GM19043 (cell line): ENCODE measurements around the gene NYNRIN.
"Not testable (repeated sequence)": the region's sequence is repeated elsewhere in the genome, so short reads cannot be mapped to it uniquely, and the experiment has no call there.

ENCODE experiments used
- ATAC-seq: cut with Tn5 transposase; IDR thresholded peaks from one replicate; pipeline ENCODE4 v1.9.1; 2021; ENCODE audit warnings: low read depth; ENCODE audit not compliant: unreplicated experiment

The NYNRIN gene

DNA sequence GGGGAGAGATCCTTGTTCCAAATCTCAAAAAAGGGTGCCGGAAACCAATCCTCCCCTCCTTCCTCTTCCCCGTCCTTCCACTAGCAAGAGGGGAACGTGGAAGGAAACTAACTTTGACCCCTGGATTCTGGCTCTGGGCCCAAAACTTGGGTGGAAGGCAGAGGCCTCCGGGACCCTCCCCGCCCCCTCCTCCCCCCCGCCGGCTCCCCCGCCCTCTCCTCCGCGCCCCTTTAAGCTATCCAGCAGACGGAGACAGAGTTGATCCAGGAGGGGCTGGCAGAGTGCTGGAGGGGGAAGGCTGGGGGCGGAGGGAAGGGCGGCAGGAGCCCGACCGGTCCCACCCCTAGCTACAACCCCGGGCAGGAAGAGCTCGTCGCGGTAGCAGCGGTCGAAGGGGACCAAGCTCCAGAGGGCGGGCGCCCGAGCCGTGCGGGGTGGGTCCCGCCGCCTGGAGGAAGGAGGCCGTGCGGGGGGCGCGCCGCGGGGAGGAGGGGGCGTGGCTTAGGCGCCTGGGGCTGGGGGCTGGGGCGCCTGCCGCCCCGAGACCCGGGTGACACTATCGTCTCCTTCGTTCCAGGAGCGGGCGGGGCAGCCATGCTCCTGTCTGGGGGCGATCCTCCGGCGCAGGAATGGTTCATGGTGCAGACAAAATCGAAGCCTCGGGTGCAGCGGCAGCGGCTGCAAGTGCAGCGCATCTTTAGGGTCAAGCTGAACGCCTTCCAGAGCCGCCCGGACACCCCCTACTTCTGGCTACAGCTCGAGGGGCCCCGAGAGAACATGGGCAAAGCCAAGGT is at the start of gene NYNRIN:
NYNRIN (plus strand) TSS at position 351 of the 794 bp plus-strand sequence; CDS start at position 595, 244 bp downstream.
- ATAC-seq = peak; percentile 59

DNA sequence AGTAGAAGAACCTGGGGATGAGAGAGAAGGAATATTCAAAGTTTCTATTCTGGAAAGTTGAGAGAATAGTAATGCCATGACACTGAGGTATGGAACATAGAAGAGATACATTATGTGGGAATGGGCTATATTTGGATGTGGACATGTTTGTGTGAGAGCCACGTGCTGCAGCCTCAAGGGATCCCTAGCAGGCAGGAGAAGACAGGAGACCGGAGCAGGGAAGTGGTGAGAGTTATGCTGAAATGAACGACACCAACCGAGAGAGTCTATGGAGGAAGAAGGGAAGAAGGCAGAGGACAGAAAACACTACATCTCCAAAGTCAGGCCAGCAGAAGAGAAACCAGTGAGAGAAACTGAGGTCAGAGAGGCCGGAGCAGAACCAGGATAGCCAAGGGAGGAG is 49.1 kb upstream of the NYNRIN start:
- ATAC-seq = no peak

DNA sequence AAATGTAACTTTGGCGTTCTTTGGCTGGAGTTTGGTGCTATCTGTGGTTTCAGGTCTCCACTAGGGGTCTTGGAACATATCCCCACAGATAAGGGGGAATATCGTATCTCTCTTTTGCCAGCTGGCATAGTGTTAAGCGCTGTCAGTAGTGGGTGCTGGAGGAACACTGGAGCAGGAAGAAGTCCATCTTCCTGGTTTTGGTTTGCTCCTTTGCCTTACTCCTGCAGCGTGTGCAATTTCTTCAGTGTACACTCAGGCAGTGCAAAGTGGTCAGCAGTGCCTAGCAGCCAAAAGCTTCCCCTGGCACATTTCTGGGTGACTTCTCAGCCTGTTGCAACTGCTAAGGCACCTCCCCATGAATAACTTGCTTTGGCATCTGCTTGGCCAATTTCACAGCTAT is 47.3 kb upstream of the NYNRIN start:
- ATAC-seq = no peak

DNA sequence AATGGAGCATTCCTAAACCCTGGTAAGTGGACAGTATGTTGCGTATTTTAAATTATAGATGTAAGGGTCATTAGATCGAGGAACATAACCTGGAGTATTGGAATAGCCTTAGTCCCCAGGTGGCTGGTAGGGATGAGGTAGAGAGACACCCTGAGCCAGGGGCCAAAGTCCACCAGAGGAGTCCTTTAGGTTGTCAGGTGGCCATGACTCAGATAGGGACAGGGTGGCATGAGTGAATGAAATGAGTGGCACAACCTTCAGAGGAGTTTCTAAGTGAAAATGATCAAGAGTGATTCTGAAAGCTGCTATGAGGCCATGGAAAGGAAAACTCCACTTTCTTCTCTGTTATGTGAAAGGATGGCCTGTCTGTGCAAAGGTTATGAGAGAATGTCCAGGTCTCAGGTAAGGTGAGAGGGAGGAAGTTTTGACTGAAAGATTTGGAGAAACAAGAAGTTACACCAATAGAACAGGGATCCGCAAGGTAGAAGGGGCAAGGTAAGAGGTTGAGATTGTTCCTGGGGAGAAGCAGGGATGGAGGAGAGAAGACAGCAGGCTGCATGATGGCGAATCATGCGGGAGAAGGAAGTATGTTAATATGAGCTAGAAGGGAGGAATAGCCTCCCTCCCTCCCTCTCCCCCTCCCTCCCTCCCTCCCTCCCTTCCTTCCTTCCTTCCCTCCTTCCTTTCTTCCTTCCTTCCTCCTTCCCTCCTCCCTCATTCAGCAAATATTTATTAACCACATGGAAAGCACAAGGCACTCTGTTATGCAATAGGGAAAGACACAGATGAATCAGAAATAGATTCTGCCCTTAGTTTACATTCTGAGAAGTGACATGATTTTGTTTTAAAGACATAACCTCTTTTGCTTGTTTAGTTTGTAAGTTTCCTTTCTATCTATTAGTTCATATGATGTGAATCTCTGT is 45.0 kb upstream of the NYNRIN start:
- ATAC-seq = no peak

GRCh38 chr14:24354482-24354825 is 44.3 kb upstream of the NYNRIN start:
- ATAC-seq = not testable (repeated sequence)

GRCh38 chr14:24355009-24355408 is 43.8 kb upstream of the NYNRIN start:
- ATAC-seq = no peak

GRCh38 chr14:24356208-24356607 is 42.6 kb upstream of the NYNRIN start:
- ATAC-seq = no peak

DNA sequence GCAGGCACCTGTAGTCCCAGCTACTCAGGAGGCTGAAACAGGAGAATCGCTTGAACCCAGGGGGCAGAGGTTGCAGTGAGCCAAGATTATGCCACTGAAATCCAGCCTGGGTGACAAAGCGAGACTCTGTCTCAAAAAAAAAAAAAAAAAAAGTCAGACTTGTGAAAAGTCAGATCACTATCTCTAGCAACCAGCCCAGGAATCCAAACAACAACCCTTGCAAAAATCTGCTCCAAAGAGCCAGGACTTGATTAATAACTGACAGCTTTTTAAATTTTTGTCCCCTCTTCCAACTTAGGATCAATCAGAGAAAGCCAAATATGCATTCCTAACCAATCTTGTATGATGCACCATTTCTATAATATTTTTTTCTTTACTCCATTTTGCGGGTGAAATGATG is 38.5 kb upstream of the NYNRIN start:
- no peak for ATAC-seq

DNA sequence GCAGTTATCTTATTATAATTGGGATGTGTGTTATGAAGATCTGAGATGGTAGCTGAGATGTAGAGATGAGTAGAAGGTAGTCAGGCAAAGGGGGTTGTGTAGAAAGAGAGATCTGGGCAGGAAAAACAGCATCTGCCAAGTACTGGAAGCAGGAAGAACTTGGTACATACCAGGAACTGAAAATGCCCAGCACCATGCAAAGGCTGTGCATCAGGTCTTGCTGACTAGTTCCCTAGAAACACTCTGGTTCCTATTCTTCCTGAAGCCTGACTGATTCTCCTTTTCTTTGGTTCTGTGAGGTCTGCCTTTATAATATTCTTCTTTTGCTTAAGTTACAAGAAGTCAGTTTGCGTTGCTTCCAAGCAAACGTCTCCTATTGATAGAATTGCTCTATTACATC is 37.5 kb upstream of the NYNRIN start:
- ATAC-seq = no peak

GRCh38 chr14:24362241-24362960 is 36.4 kb upstream of the NYNRIN start:
- ATAC-seq = no peak

DNA sequence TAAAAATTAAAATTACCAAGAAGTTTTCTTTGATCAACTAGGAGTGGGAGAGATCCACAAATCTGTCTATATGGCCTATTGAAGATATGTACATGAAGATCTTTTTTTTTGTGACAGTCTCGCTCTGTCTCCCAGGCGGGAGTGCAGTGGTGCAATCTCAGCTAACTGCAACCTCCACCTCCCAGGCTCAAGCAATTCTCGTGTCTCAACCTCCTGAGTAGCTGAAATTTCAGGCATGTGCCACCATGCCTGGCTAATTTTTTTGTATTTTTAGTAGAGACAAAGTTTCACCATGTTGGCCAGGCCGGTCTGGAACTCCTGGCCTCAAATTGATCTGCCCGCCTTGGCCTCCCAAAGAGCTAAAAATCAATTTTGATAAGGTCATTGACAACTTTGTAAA is 35.4 kb upstream of the NYNRIN start:
- ATAC-seq = no peak

GRCh38 chr14:24364841-24365240 is 34.0 kb upstream of the NYNRIN start:
- no peak for ATAC-seq

GRCh38 chr14:24365600-24366412 is 33.0 kb upstream of the NYNRIN start:
- peak; percentile 30 for ATAC-seq

DNA sequence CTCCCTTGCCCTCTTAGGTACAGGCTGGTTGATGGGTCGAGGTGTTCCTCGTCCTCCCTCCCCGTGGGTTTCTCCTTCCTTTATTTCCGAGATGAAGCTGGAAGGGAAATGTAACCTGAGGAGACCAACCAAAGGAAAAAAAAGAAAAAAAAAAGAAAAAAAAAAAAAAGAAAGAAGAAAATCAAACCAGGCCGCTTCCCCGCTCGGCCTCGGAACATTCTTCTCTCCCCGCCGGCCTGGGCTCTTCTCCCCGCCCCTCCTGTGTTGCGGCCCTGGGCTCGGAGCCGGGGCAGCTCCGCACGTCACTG is 32.4 kb upstream of the NYNRIN start:
- peak; percentile 60 for ATAC-seq

GRCh38 chr14:24366721-24367513 is 31.9 kb upstream of the NYNRIN start:
- peak; percentile 32 for ATAC-seq

GRCh38 chr14:24367514-24368211 is 31.1 kb upstream of the NYNRIN start, which contains the start of gene NFATC4:
Gene NFATC4 (plus strand): TSS chr14:24368184. CDS start chr14:24368341, 157 bp downstream.
- peak; percentile 32 for ATAC-seq

DNA sequence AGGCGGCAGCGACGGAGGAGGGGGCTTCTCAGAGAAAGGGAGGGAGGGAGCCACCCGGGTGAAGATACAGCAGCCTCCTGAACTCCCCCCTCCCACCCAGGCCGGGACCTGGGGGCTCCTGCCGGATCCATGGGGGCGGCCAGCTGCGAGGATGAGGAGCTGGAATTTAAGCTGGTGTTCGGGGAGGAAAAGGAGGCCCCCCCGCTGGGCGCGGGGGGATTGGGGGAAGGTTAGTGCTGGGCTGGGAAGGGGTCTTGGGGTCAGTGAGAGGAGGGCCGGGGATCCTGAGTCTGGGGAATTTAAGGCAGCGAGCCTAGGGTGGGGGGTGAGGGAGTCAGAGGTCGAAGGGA is 30.6 kb upstream of the NYNRIN start:
- ATAC-seq = no peak

- ATAC-seq = no peak
Measured at GRCh38 chr14:24368562-24369252, 30.1 kb upstream of the NYNRIN start.
